HepG2 (cell line): ENCODE results near the gene TGIF1. TPM values are rescaled to one million over a fixed set of nuclear protein-coding genes. Genes with fewer than 3 reads are reported as not detected.

Source experiments
- ATAC-seq: fragments of 200-7000 bp; cut with Tn5 transposase; 3 replicates; pipeline ENCODE4 v1.9.1; 2020; ENCODE audit warnings: mild to moderate bottlenecking, moderate library complexity
- BruUV-seq: library from RNA; stranded (reverse); fragments of 400-500 nt; replicated peaks from 2 replicates; lab custom pipeline; 2021; lab: Mats Ljungman, UMichigan
- CTCF ChIA-PET: fragments of 300-600 bp; formaldehyde crosslinking; extraction: SDS; loops from one replicate; lab custom pipeline; 2021; ENCODE audit warnings: low total read pairs, inconsistent platforms, low intra/inter-chr PET ratio; lab: Yijun Ruan, JAX
- POLR2A ChIA-PET: fragments of 350-600 bp; sonication (Branson Sonifier 250); formaldehyde crosslinking; loops from one replicate; lab custom pipeline; 2020; ENCODE audit warnings: antibody characterized with exemption, inconsistent platforms; lab: Yijun Ruan, JAX
- DNase-seq: peaks from one replicate; pipeline ENCODE4 v3.0.0-alpha.2; 2015; ENCODE audit warnings: low spot score
- FAIRE-seq: peaks from 3 replicates; lab custom pipeline; 2011; peaks lifted over from hg19 to GRCh38; lab: Jason Lieb, UNC
- H2AFZ ChIP-seq: one replicate; pipeline ENCODE4 v1.6.1; 2011; ENCODE audit warnings: low read length, inconsistent platforms
- H3K27ac ChIP-seq: fragments of 300-600 bp; 3 replicates; pipeline ENCODE4 v1.8.0; 2011; ENCODE audit warnings: mixed run types, mild to moderate bottlenecking, mixed read lengths, low read length, inconsistent platforms; ENCODE audit not compliant: insufficient read depth; ENCODE audit errors: extremely low read length
- H3K27me3 ChIP-seq, 2 experiments: fragments of 200-600 bp in 1 of 2; 2 replicates in 1 of 2; 3 replicates in 1 of 2; pipeline versions ENCODE4 v1.6.0 to v1.8.0; 2011; ENCODE audit warnings: low read length in 2 of 2, mild to moderate bottlenecking in 2 of 2, moderate library complexity in 2 of 2, inconsistent platforms in 1 of 2; ENCODE audit not compliant: insufficient read depth in 2 of 2, control insufficient read depth in 1 of 2
- H3K36me3 ChIP-seq, 2 experiments: fragments of 200-600 bp in 1 of 2; replicated peaks in 1 of 2; 2 replicates in 1 of 2; 3 replicates in 1 of 2; pipeline versions ENCODE4 v1.5.1 to v1.8.0; 2011; ENCODE audit warnings: low read length in 2 of 2, inconsistent platforms in 1 of 2; ENCODE audit not compliant: insufficient read depth in 2 of 2, control insufficient read depth in 1 of 2
- H3K4me1 ChIP-seq: 2 replicates; pipeline ENCODE4 v1.5.1; 2012; ENCODE audit warnings: low read length, inconsistent platforms; ENCODE audit not compliant: insufficient read depth
- H3K4me2 ChIP-seq: 2 replicates; pipeline ENCODE4 v1.6.0; 2011; ENCODE audit warnings: low read depth, low read length, inconsistent platforms
- H3K4me3 ChIP-seq, 3 experiments: fragments of 200-600 bp in 1 of 3; sonication (generic), shearing (Covaris generic) in 1 of 3; replicated peaks in 1 of 3; 2 replicates each; pipeline ENCODE4 v1.5.1; 2011 to 2016; ENCODE audit warnings: low read length in 3 of 3, inconsistent platforms in 2 of 3, low read depth in 2 of 3, mild to moderate bottlenecking in 2 of 3, control low read depth in 1 of 3, mixed read lengths in 1 of 3; ENCODE audit not compliant: insufficient read depth in 1 of 3
- H3K79me2 ChIP-seq: one replicate; pipeline ENCODE4 v1.6.1; 2011; ENCODE audit warnings: low read length, inconsistent platforms; ENCODE audit not compliant: insufficient read depth
- H3K9ac ChIP-seq: 2 replicates; pipeline ENCODE4 v1.6.0; 2011; ENCODE audit warnings: mild to moderate bottlenecking, low read depth, low read length, inconsistent platforms; ENCODE audit not compliant: insufficient read depth
- H3K9me3 ChIP-seq: 2 replicates; pipeline ENCODE4 v1.5.1; 2012; ENCODE audit warnings: mild to moderate bottlenecking, low read length
- H4K20me1 ChIP-seq: 2 replicates; pipeline ENCODE4 v1.6.0; 2011; ENCODE audit warnings: inconsistent platforms, mild to moderate bottlenecking, low read length, moderate library complexity; ENCODE audit not compliant: insufficient read depth
- AKAP8 ChIP-seq: sonication (generic); formaldehyde crosslinking; IDR thresholded peaks from 2 replicates; pipeline ENCODE4 v1.5.1; 2020; ENCODE audit warnings: mild to moderate bottlenecking, missing genetic modification reagents
- CHD2 ChIP-seq: IDR thresholded peaks from 2 replicates; pipeline ENCODE4 v1.6.1; 2011; ENCODE audit warnings: low read depth, low read length, improper control_type of control experiment
- HNF4A ChIP-seq: sonication (generic); formaldehyde crosslinking; IDR thresholded peaks from 2 replicates; pipeline ENCODE4 v1.4.0; 2020; ENCODE audit warnings: missing genetic modification reagents
- PAWR ChIP-seq: sonication (generic); formaldehyde crosslinking; IDR thresholded peaks from 2 replicates; pipeline ENCODE4 v1.4.0; 2020; ENCODE audit warnings: missing genetic modification reagents, mild to moderate bottlenecking, borderline replicate concordance
- RAD21 ChIP-seq: fragments of 450-650 bp; formaldehyde crosslinking; IDR thresholded peaks from 2 replicates; pipeline ENCODE4 v1.5.0; 2020; ENCODE audit warnings: mild to moderate bottlenecking
- SNAI1 ChIP-seq: sonication (generic); formaldehyde crosslinking; IDR thresholded peaks from 2 replicates; pipeline ENCODE4 v1.5.0; 2020; ENCODE audit warnings: mild to moderate bottlenecking, missing genetic modification reagents, borderline replicate concordance
- SNRNP70 ChIP-seq: fragments of 200-400 bp; formaldehyde crosslinking; IDR thresholded peaks from 2 replicates; pipeline ENCODE4 v1.6.1; 2017; ENCODE audit warnings: mild to moderate bottlenecking, low read depth, low read length, moderate library complexity
- TBP ChIP-seq: sonication (generic); formaldehyde crosslinking; IDR thresholded peaks from 2 replicates; pipeline ENCODE4 v1.5.0; 2020; ENCODE audit warnings: missing genetic modification reagents
- ZKSCAN8 ChIP-seq: IDR thresholded peaks from 2 replicates; pipeline ENCODE4 v1.6.1; 2016; ENCODE audit warnings: borderline replicate concordance, missing genetic modification reagents, missing compliant biosample characterization
- ZNF10 ChIP-seq: sonication (generic); formaldehyde crosslinking; IDR thresholded peaks from 2 replicates; pipeline ENCODE4 v1.4.0; 2020; ENCODE audit warnings: mild to moderate bottlenecking, low read depth, missing genetic modification reagents, borderline replicate concordance
- ZNF160 ChIP-seq: sonication (generic); formaldehyde crosslinking; IDR thresholded peaks from 2 replicates; pipeline ENCODE4 v1.8.0; 2022; ENCODE audit warnings: mild to moderate bottlenecking, inconsistent platforms, missing genetic modification reagents
- ZNF205 ChIP-seq: IDR thresholded peaks from 2 replicates; pipeline ENCODE4 v1.6.1; 2018; ENCODE audit warnings: missing biosample characterization, missing genetic modification reagents
- ZNF501 ChIP-seq: sonication (generic); formaldehyde crosslinking; IDR thresholded peaks from 2 replicates; pipeline ENCODE4 v1.5.1; 2020; ENCODE audit warnings: mild to moderate bottlenecking, moderate library complexity, missing genetic modification reagents
- ZNF564 ChIP-seq: sonication (generic); formaldehyde crosslinking; IDR thresholded peaks from 2 replicates; pipeline ENCODE4 v1.8.1; 2023; ENCODE audit warnings: mild to moderate bottlenecking, missing genetic modification reagents
- ZNF75D ChIP-seq: sonication (generic); formaldehyde crosslinking; IDR thresholded peaks from 2 replicates; pipeline ENCODE4 v1.8.1; 2023; ENCODE audit warnings: missing genetic modification reagents, mild to moderate bottlenecking, borderline replicate concordance
- ZNF773 ChIP-seq: sonication (generic); formaldehyde crosslinking; IDR thresholded peaks from 2 replicates; pipeline ENCODE4 v1.4.0; 2020; ENCODE audit warnings: missing genetic modification reagents, borderline replicate concordance
- ZNF816 ChIP-seq: sonication (generic); formaldehyde crosslinking; IDR thresholded peaks from 2 replicates; pipeline ENCODE4 v1.8.0; 2022; ENCODE audit warnings: missing genetic modification reagents, mild to moderate bottlenecking, borderline replicate concordance
- ZXDC ChIP-seq: sonication (generic); formaldehyde crosslinking; IDR thresholded peaks from 2 replicates; pipeline ENCODE4 v1.5.0; 2020; ENCODE audit warnings: mild to moderate bottlenecking, missing genetic modification reagents
- WGBS: methylation state at CpG from one replicate; pipeline ENCODE4 v1.1.6; 2017; ENCODE audit warnings: low lambda C conversion rate; 5-methylcytosine and 5-hydroxymethylcytosine counted together
- in situ Hi-C: cut with HindIII; loops from 2 replicates; pipeline ENCODE4 v1.10.0; 2017; ENCODE audit warnings: low pct_unique_long_range_greater_than_20kb; ENCODE audit not compliant: extremely low pct_ligation_motif_present
- intact Hi-C: fragments of 100-400 bp; cut with micrococcal nuclease; formaldehyde crosslinking; loops from one replicate; pipeline ENCODE4 v1.10.0; 2022; ENCODE audit not compliant: unreplicated experiment
- polyA plus RNA-seq, 8 experiments: library from polyadenylated mRNA; depleted of rRNA in 3 of 8; stranded (reverse) in 7 of 8; unstranded in 1 of 8; fragments of >200 nt; fragmentation: Illumina TruSeq in 4 of 8; extraction: Trizol in 4 of 8; gene quantifications; 2 replicates each; pipeline versions ENCODE4 v1.2.1 to v1.2.3, GENCODE V29; 2011 to 2016; ENCODE audit warnings: low read depth in 4 of 8, missing spikeins in 1 of 8, mixed read lengths in 1 of 8; ENCODE audit not compliant: insufficient read depth in 1 of 8
- total RNA-seq, 5 experiments: library from RNA; depleted of rRNA; stranded (reverse); fragments of >200 nt; fragmentation: Illumina TruSeq; extraction: Trizol; gene quantifications; 2 replicates each; pipeline ENCODE4 v1.2.3, GENCODE V29; 2016; ENCODE audit warnings: low read depth in 1 of 5
- TF ChIP-seq, protein P1 (sequence below): sonication (generic); formaldehyde crosslinking; IDR thresholded peaks from 2 replicates; pipeline ENCODE4 v1.4.0; 2020; ENCODE audit warnings: missing genetic modification reagents
- TF ChIP-seq, protein P2 (sequence below): IDR thresholded peaks from 2 replicates; pipeline ENCODE4 v1.6.1; 2016; ENCODE audit warnings: low read depth, borderline replicate concordance

Gene TGIF1
- total and polyA plus RNA-seq, 2 of the 13 experiments (the other 11 are each of a cell fraction or from before 2014, with no cell fraction given): 50.0 to 76.1 TPM

GRCh38 chr18:3471141-3471648, 21.2 kb downstream of the TGIF1 start:
- 61% methylated on average over 3 of the region's 3 CpGs for WGBS
- no peak overlapping the region for H3K4me3 ChIP-seq
- H3K27ac ChIP-seq: no peak overlapping the region
- CTCF ChIA-PET: no interaction called here
- TF ChIP-seq, protein P1, sequence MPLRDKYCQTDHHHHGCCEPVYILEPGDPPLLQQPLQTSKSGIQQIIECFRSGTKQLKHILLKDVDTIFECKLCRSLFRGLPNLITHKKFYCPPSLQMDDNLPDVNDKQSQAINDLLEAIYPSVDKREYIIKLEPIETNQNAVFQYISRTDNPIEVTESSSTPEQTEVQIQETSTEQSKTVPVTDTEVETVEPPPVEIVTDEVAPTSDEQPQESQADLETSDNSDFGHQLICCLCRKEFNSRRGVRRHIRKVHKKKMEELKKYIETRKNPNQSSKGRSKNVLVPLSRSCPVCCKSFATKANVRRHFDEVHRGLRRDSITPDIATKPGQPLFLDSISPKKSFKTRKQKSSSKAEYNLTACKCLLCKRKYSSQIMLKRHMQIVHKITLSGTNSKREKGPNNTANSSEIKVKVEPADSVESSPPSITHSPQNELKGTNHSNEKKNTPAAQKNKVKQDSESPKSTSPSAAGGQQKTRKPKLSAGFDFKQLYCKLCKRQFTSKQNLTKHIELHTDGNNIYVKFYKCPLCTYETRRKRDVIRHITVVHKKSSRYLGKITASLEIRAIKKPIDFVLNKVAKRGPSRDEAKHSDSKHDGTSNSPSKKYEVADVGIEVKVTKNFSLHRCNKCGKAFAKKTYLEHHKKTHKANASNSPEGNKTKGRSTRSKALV (CRISPR knock-in tag): no peak
- TF ChIP-seq ZNF773 (CRISPR knock-in tag) (no peak), PAWR (CRISPR knock-in tag) (no peak), SNAI1 (CRISPR knock-in tag) (no peak), SNRNP70 (no peak), HNF4A (CRISPR knock-in tag) (no peak), CHD2 (no peak), ZNF501 (CRISPR knock-in tag) (no peak), RAD21 (no peak), TBP (CRISPR knock-in tag) (no peak), ZKSCAN8 (CRISPR knock-in tag) (no peak), ZNF816 (CRISPR knock-in tag) (no peak), ZNF205 (CRISPR knock-in tag) (no peak), ZNF10 (CRISPR knock-in tag) (no peak), ZXDC (CRISPR knock-in tag) (no peak), ZNF75D (CRISPR knock-in tag) (no peak), ZNF160 (CRISPR knock-in tag) (no peak), ZNF564 (CRISPR knock-in tag) (no peak), AKAP8 (CRISPR knock-in tag) (no peak)
- TF ChIP-seq, protein P2, sequence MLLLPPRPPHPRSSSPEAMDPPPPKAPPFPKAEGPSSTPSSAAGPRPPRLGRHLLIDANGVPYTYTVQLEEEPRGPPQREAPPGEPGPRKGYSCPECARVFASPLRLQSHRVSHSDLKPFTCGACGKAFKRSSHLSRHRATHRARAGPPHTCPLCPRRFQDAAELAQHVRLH: no peak
- TF ChIP-seq, all 625 proteins: peak for 0
- no peak for FAIRE-seq
- no peaks in the 10 kb centered on the region for H3K9me3 ChIP-seq
- H3K4me2 ChIP-seq: no peak overlapping the region
- no peaks in the 10 kb centered on the region for H3K79me2 ChIP-seq
- POLR2A ChIA-PET: no interaction called here
- H4K20me1 ChIP-seq: no peaks in the 10 kb centered on the region
- H3K36me3 ChIP-seq: no peaks in the 10 kb centered on the region
- no peak overlapping the region for H3K9ac ChIP-seq
- intact Hi-C loops: no loop called here
- no peaks in the 10 kb centered on the region for H3K27me3 ChIP-seq
- no TSS peak for BruUV-seq
- H3K4me1 ChIP-seq: peaks cover 24% of the 10 kb centered on the region
- in situ Hi-C loops: loop anchor here (25.0 kb wide), 1 partner anchor 409 kb away; no protein-coding TSS in a partner anchor
- ATAC-seq: peak; percentile 53; the same call in 1 of the 3 replicates
- no peak for DNase-seq
- no peak overlapping the region for H2AFZ ChIP-seq
